SK-N-SH (cell line): ENCODE results near the gene BBX. TPM values are rescaled to one million over a fixed set of nuclear protein-coding genes. Genes with fewer than 3 reads are reported as not detected.

ENCODE experiments used
- CTCF ChIA-PET: fragments of 300-600, 350-600 bp; formaldehyde crosslinking; extraction: SDS; loops from one replicate; lab custom pipeline; 2021; lab: Yijun Ruan, JAX
- POLR2A ChIA-PET: fragments of 350-600 bp; sonication (Branson Sonifier 250); formaldehyde crosslinking; extraction: SDS; loops from one replicate; lab custom pipeline; 2020; ENCODE audit warnings: antibody characterized with exemption, inconsistent platforms; lab: Yijun Ruan, JAX
- DNase-seq: peaks from one replicate; pipeline ENCODE4 v3.0.0; 2012
- H2AFZ ChIP-seq: fragments of 200-600 bp; sonication (generic); 2 replicates; pipeline ENCODE4 v1.8.1; 2016; ENCODE audit warnings: antibody characterized with exemption, mild to moderate bottlenecking, low read depth
- H3F3A ChIP-seq: fragments of 200-600 bp; sonication (generic); replicated peaks from 2 replicates; pipeline ENCODE3; 2016; ENCODE audit warnings: antibody characterized with exemption, mild to moderate bottlenecking; ENCODE audit not compliant: insufficient read depth
- H3K27ac ChIP-seq, 2 experiments: fragments of 200-500 bp in 1 of 2; fragments of 200-600 bp in 1 of 2; sonication (Bioruptor generic) in 1 of 2; sonication (generic), shearing (Covaris generic) in 1 of 2; 2 replicates each; pipeline versions ENCODE4 v1.5.1 to v1.6.1; 2014 to 2016; ENCODE audit warnings: low read depth in 2 of 2, inconsistent platforms in 1 of 2, low read length in 1 of 2, mild to moderate bottlenecking in 1 of 2, mixed read lengths in 1 of 2
- H3K27me3 ChIP-seq: fragments of 200-600 bp; sonication (generic), shearing (Covaris generic); 2 replicates; pipeline ENCODE4 v1.6.1; 2016; ENCODE audit warnings: mixed run types; ENCODE audit not compliant: insufficient read depth
- H3K36me3 ChIP-seq, 2 experiments: fragments of 200-500 bp in 1 of 2; fragments of 200-600 bp in 1 of 2; sonication (Bioruptor generic) in 1 of 2; sonication (generic) in 1 of 2; replicated peaks in 1 of 2; 2 replicates each; pipeline versions ENCODE3 to v1.5.1; 2014 to 2016; ENCODE audit warnings: low read length in 1 of 2, mild to moderate bottlenecking in 1 of 2; ENCODE audit not compliant: insufficient read depth in 2 of 2, control insufficient read depth in 1 of 2
- H3K4me1 ChIP-seq, 2 experiments: fragments of 200-500 bp in 1 of 2; fragments of 200-600 bp in 1 of 2; sonication (Bioruptor generic) in 1 of 2; sonication (generic), shearing (Covaris generic) in 1 of 2; 2 replicates each; pipeline versions ENCODE4 v1.5.1 to v1.6.1; 2014 to 2016; ENCODE audit warnings: low read depth in 1 of 2, low read length in 1 of 2, mixed run types in 1 of 2; ENCODE audit not compliant: insufficient read depth in 2 of 2, control insufficient read depth in 1 of 2
- H3K4me2 ChIP-seq: fragments of 200-600 bp; sonication (generic), shearing (Covaris generic); 2 replicates; pipeline ENCODE4 v1.6.1; 2017; ENCODE audit warnings: mixed run types
- H3K4me3 ChIP-seq, 2 experiments: fragments of 200-500 bp in 1 of 2; fragments of 200-600 bp in 1 of 2; sonication (Bioruptor generic) in 1 of 2; sonication (generic), shearing (Covaris generic) in 1 of 2; 2 replicates each; pipeline versions ENCODE4 v1.5.1 to v1.8.1; 2014 to 2016; ENCODE audit warnings: low read depth in 2 of 2, inconsistent platforms in 1 of 2, low read length in 1 of 2, mild to moderate bottlenecking in 1 of 2, mixed read lengths in 1 of 2, moderate library complexity in 1 of 2
- H3K79me2 ChIP-seq: fragments of 200-600 bp; sonication (generic); 2 replicates; pipeline ENCODE4 v1.8.1; 2017; ENCODE audit warnings: mild to moderate bottlenecking; ENCODE audit not compliant: insufficient read depth
- H3K9ac ChIP-seq: fragments of 200-600 bp; sonication (generic); 2 replicates; pipeline ENCODE4 v1.6.1; 2017; ENCODE audit warnings: mixed run types
- H3K9me2 ChIP-seq: fragments of 200-600 bp; sonication (generic); 2 replicates; pipeline ENCODE4 v1.6.1; 2017; ENCODE audit warnings: mixed run types
- H3K9me3 ChIP-seq: fragments of 200-600 bp; sonication (generic); 2 replicates; pipeline ENCODE4 v1.6.1; 2017; ENCODE audit warnings: mixed run types, mild to moderate bottlenecking, moderate library complexity
- H4K20me1 ChIP-seq: fragments of 200-600 bp; sonication (generic); 2 replicates; pipeline ENCODE4 v1.6.1; 2017; ENCODE audit warnings: mild to moderate bottlenecking, mixed run types; ENCODE audit not compliant: insufficient read depth
- CTCF ChIP-seq: fragments of 200-600 bp; sonication (generic); IDR thresholded peaks from 2 replicates; pipeline ENCODE4 v1.6.1; 2017; ENCODE audit warnings: antibody characterized with exemption, mild to moderate bottlenecking, moderate library complexity
- FOXM1 ChIP-seq: IDR thresholded peaks from 2 replicates; pipeline ENCODE4 v1.4.0; 2012; ENCODE audit warnings: low read depth, mild to moderate bottlenecking
- GATA2 ChIP-seq: sonication (generic); formaldehyde crosslinking; IDR thresholded peaks from 2 replicates; pipeline ENCODE4 v1.5.0; 2020; ENCODE audit warnings: mild to moderate bottlenecking, missing genetic modification reagents
- REST ChIP-seq: IDR thresholded peaks from 2 replicates; pipeline ENCODE4 v1.6.1; 2012; ENCODE audit warnings: mild to moderate bottlenecking, low read depth, low read length, moderate library complexity
- RFX5 ChIP-seq: IDR thresholded peaks from 2 replicates; pipeline ENCODE4 v1.6.1; 2012; ENCODE audit warnings: mild to moderate bottlenecking, improper control_type of control experiment, low read length
- SIN3A ChIP-seq: IDR thresholded peaks from 2 replicates; pipeline ENCODE4 v1.6.1; 2012; ENCODE audit warnings: low read depth, mild to moderate bottlenecking, low read length, moderate library complexity, borderline replicate concordance
- TEAD4 ChIP-seq: IDR thresholded peaks from 2 replicates; pipeline ENCODE4 v1.4.0; 2012; ENCODE audit warnings: mild to moderate bottlenecking, borderline replicate concordance; ENCODE audit not compliant: insufficient read depth
- USF1 ChIP-seq: IDR thresholded peaks from 2 replicates; pipeline ENCODE4 v1.4.0; 2012; ENCODE audit warnings: low read depth, borderline replicate concordance
- YY1 ChIP-seq: IDR thresholded peaks from 2 replicates; pipeline ENCODE4 v1.4.0; 2012; ENCODE audit warnings: low read depth, mild to moderate bottlenecking
- WGBS: methylation state at CpG from one replicate; pipeline ENCODE4 v1.1.6; 2017; ENCODE audit warnings: low lambda C conversion rate; 5-methylcytosine and 5-hydroxymethylcytosine counted together
- polyA plus RNA-seq, 3 experiments: library from polyadenylated mRNA; depleted of rRNA; stranded (reverse); fragments of >200 nt; gene quantifications; 2 replicates each; pipeline ENCODE4 v1.2.3, GENCODE V29; 2012

The BBX gene
- polyA plus RNA-seq, 1 of the 3 experiments (the other 2 are of a cell fraction) = 14.2 TPM

GRCh38 chr3:107825556-107825955 lies 302.8 kb downstream of the BBX start (continued):
- no peak for TF ChIP-seq USF1
- TF ChIP-seq, all 33 proteins: peak for 0

GRCh38 chr3:107826727-107827126 lies 304.0 kb downstream of the BBX start:
- Histone ChIP-seq H3K4me1 (no peaks in the 10 kb centered on the region; a peak in 1 of 4 replicates), H2AFZ (no peak overlapping the region), H3K36me3 (no peaks in the 10 kb centered on the region), H3K9ac (no peak overlapping the region), H3K27ac (no peak overlapping the region), H3F3A (no peaks in the 10 kb centered on the region), H3K9me2 (no peaks in the 10 kb centered on the region), H3K4me2 (no peak overlapping the region), H3K9me3 (no peaks in the 10 kb centered on the region), H4K20me1 (no peaks in the 10 kb centered on the region), H3K27me3 (no peaks in the 10 kb centered on the region), H3K4me3 (no peak overlapping the region), H3K79me2 (no peaks in the 10 kb centered on the region)
- no peak for DNase-seq
- WGBS = 92% methylated on average over 8 of the region's 9 CpGs
- POLR2A ChIA-PET = no interaction called here
- TF ChIP-seq CTCF (no peak), RFX5 (no peak), GATA2 (CRISPR knock-in tag) (no peak)
- CTCF ChIA-PET = no interaction called here

GRCh38 chr3:107829185-107829584 lies 306.4 kb downstream of the BBX start:
- H3K4me3 ChIP-seq = no peak overlapping the region
- H3K4me1 ChIP-seq = no peaks in the 10 kb centered on the region; a peak in 1 of 4 replicates
- no peaks in the 10 kb centered on the region for H3K27me3 ChIP-seq
- WGBS = 77% methylated on average over 4 of the region's 4 CpGs
- no peaks in the 10 kb centered on the region for H3K9me3 ChIP-seq
- no peak overlapping the region for H3K4me2 ChIP-seq
- CTCF ChIA-PET = no interaction called here
- TF ChIP-seq SIN3A (no peak), FOXM1 (no peak), TEAD4 (no peak), REST (no peak), YY1 (no peak)
- H3K9ac ChIP-seq = no peak overlapping the region
- no peaks in the 10 kb centered on the region for H3K9me2 ChIP-seq
- no peak overlapping the region for H2AFZ ChIP-seq
- no peak overlapping the region for H3K27ac ChIP-seq
- no peaks in the 10 kb centered on the region for H3F3A ChIP-seq
- H3K36me3 ChIP-seq = no peaks in the 10 kb centered on the region
- POLR2A ChIA-PET = no interaction called here
- H4K20me1 ChIP-seq = no peaks in the 10 kb centered on the region
- no peaks in the 10 kb centered on the region for H3K79me2 ChIP-seq
- no peak for DNase-seq
